Gastrocnemius medialis (tissue), 4 donors: ENCODE measurements around the gene CHRD. TPM values are rescaled to one million over a fixed set of nuclear protein-coding genes. Genes with fewer than 3 reads are reported as not detected.

Source experiments
- ATAC-seq, 2 donors: fragments of 150-250 bp; one replicate each; pipeline ENCODE4 v1.9.1; 2016
- DNase-seq, 2 donors: peaks; one replicate each; pipeline ENCODE4 v3.0.0-alpha.2; 2019
- H3K27ac ChIP-seq, 4 donors: fragments of 200-600 bp; sonication (generic); 1 replicate in 1 of 4; 2 replicates in 3 of 4; pipeline ENCODE4 v1.5.1; 2016 to 2018; ENCODE audit warnings: mild to moderate bottlenecking in 2 of 4, moderate library complexity in 1 of 4
- H3K27me3 ChIP-seq, 3 donors: fragments of 200-600 bp; sonication (generic) in 2 of 3; 1 replicate in 1 of 3; 2 replicates in 2 of 3; pipeline versions ENCODE4 v1.5.1 to v1.6.0; 2016 to 2019; ENCODE audit warnings: mild to moderate bottlenecking in 1 of 3, moderate library complexity in 1 of 3
- H3K36me3 ChIP-seq, 2 donors: fragments of 200-600 bp; sonication (generic) in 1 of 2; one replicate each; pipeline ENCODE4 v1.5.1; 2017 to 2018
- H3K4me1 ChIP-seq, 2 donors: fragments of 200-600 bp; sonication (generic) in 1 of 2; one replicate each; pipeline ENCODE4 v1.5.1; 2016 to 2017; ENCODE audit warnings: mild to moderate bottlenecking in 2 of 2
- H3K4me3 ChIP-seq, 4 donors: fragments of 200-600 bp; sonication (generic) in 3 of 4; 1 replicate in 1 of 4; 2 replicates in 3 of 4; pipeline ENCODE4 v1.5.1; 2016 to 2019; ENCODE audit warnings: mild to moderate bottlenecking in 2 of 4
- H3K9me3 ChIP-seq, 3 donors: fragments of 200-600 bp; sonication (generic) in 2 of 3; 1 replicate in 1 of 3; 2 replicates in 2 of 3; pipeline ENCODE4 v1.5.1; 2016 to 2019
- CTCF ChIP-seq, 5 experiments: fragments of 450-650 bp in 3 of 5; fragments of 200-600 bp in 2 of 5; sonication (generic) in 2 of 5; IDR thresholded peaks in 4 of 5; conservative IDR thresholded peaks in 1 of 5; 1 replicate in 4 of 5; 2 replicates in 1 of 5; pipeline ENCODE4 v1.5.1; 2016 to 2019; ENCODE audit warnings: antibody characterized with exemption in 5 of 5, mild to moderate bottlenecking in 3 of 5, moderate library complexity in 3 of 5
- POLR2A ChIP-seq, 2 donors: fragments of 450-650 bp; IDR thresholded peaks; one replicate each; pipeline ENCODE4 v1.6.1; 2017; ENCODE audit warnings: antibody characterized with exemption in 2 of 2, mild to moderate bottlenecking in 2 of 2, moderate library complexity in 2 of 2
- in situ Hi-C, 4 donors: fragments of 200-750 bp; cut with MboI; loops; one replicate each; pipeline versions ENCODE4 v1.15.0 to v1.8.0; 2017; ENCODE audit warnings: low sequenced_read_pairs in 4 of 4
- intact Hi-C: fragments of 100-400 bp; cut with DNase I; formaldehyde crosslinking; loops from one replicate; pipeline ENCODE4 v1.15.1; 2023; ENCODE audit warnings: low total_unique reads
- total RNA-seq, 4 donors: library from RNA; depleted of rRNA; stranded (reverse); fragments of >200 nt; gene quantifications; one replicate each; pipeline versions ENCODE4 v1.1.0 to v1.2.3, GENCODE V29; 2016

The CHRD gene
- total RNA-seq, 4 donors from 2014 or later: 2.6 to 5.7 (median 3.4) TPM

- Histone ChIP-seq H3K4me1 (no peaks in the 10 kb centered on the region), H3K27ac (no peak overlapping the region), H3K36me3 (no peaks in the 10 kb centered on the region), H3K27me3 (no peaks in the 10 kb centered on the region), H3K4me3 (no peak overlapping the region), H3K9me3 (no peaks in the 10 kb centered on the region)
- DNase-seq: no peak
- TF ChIP-seq POLR2A (IDR thresholded peaks at IDR 0.05): no peak
- no peak for TF ChIP-seq CTCF (IDR thresholded peaks at IDR 0.05 in 4 of 5, conservative IDR thresholded peaks at IDR 0.05 in 1 of 5)
- no peak for ATAC-seq
- intact Hi-C loops: no loop called here
- in situ Hi-C loops: no loop called here
These were observed 35.3 kb downstream of the CHRD start for GRCh38 chr3:184415203-184415490.

GRCh38 chr3:184417619-184418327 lies 37.9 kb downstream of the CHRD start:
- Histone ChIP-seq H3K36me3 (no peaks in the 10 kb centered on the region), H3K27ac (no peak overlapping the region), H3K9me3 (no peaks in the 10 kb centered on the region), H3K4me1 (no peaks in the 10 kb centered on the region), H3K27me3 (no peaks in the 10 kb centered on the region), H3K4me3 (no peak overlapping the region)
- TF ChIP-seq POLR2A (IDR thresholded peaks at IDR 0.05): no peak
- peak; percentile 35 to 69 (median 63) for TF ChIP-seq CTCF (IDR thresholded peaks at IDR 0.05 in 4 of 5, conservative IDR thresholded peaks at IDR 0.05 in 1 of 5)
- intact Hi-C loops: no loop called here
- peak; percentile 55 to 63 for ATAC-seq
- peak in 1 of 2 donors; percentile 25 for DNase-seq
- in situ Hi-C loops: no loop called here

- Histone ChIP-seq H3K4me1 (no peaks in the 10 kb centered on the region), H3K4me3 (no peak overlapping the region), H3K27me3 (no peaks in the 10 kb centered on the region), H3K36me3 (no peaks in the 10 kb centered on the region), H3K9me3 (no peaks in the 10 kb centered on the region), H3K27ac (no peak overlapping the region)
- no peak for TF ChIP-seq CTCF (IDR thresholded peaks at IDR 0.05 in 4 of 5, conservative IDR thresholded peaks at IDR 0.05 in 1 of 5)
- no peak for TF ChIP-seq POLR2A (IDR thresholded peaks at IDR 0.05)
- in situ Hi-C loops: no loop called here
- DNase-seq (no peak), ATAC-seq (no peak)
- intact Hi-C loops: no loop called here
These were observed 39.3 kb downstream of the CHRD start for GRCh38 chr3:184419171-184419570.

GRCh38 chr3:184423561-184423960 lies 43.7 kb downstream of the CHRD start:
- in situ Hi-C loops: no loop called here
- ATAC-seq (no peak), DNase-seq (no peak)
- no peak for TF ChIP-seq POLR2A (IDR thresholded peaks at IDR 0.05)
- no peaks in the 10 kb centered on the region for H3K27me3 ChIP-seq
- no peaks in the 10 kb centered on the region for H3K9me3 ChIP-seq
- H3K27ac ChIP-seq: no peak overlapping the region
- H3K4me1 ChIP-seq: no peaks in the 10 kb centered on the region
- no peaks in the 10 kb centered on the region for H3K36me3 ChIP-seq
- H3K4me3 ChIP-seq: no peak overlapping the region
- intact Hi-C loops: no loop called here

- H3K4me3 ChIP-seq: no peak overlapping the region
- no peaks in the 10 kb centered on the region for H3K27me3 ChIP-seq
- ATAC-seq: no peak
- H3K27ac ChIP-seq: no peak overlapping the region
- in situ Hi-C loops: no loop called here
- intact Hi-C loops: no loop called here
- no peaks in the 10 kb centered on the region for H3K36me3 ChIP-seq
- TF ChIP-seq POLR2A (IDR thresholded peaks at IDR 0.05) (no peak), CTCF (IDR thresholded peaks at IDR 0.05 in 4 of 5, conservative IDR thresholded peaks at IDR 0.05 in 1 of 5) (no peak)
- no peaks in the 10 kb centered on the region for H3K9me3 ChIP-seq
- no peaks in the 10 kb centered on the region for H3K4me1 ChIP-seq
- no peak for DNase-seq
These were observed 46.9 kb downstream of the CHRD start for GRCh38 chr3:184426691-184427141.
